Gastrocnemius medialis (tissue), 4 donors: ENCODE measurements around the gene WNT16. TPM values are rescaled to one million over a fixed set of nuclear protein-coding genes. Genes with fewer than 3 reads are reported as not detected.

Experiments used
- ATAC-seq, 2 donors: fragments of 150-250 bp; one replicate each; pipeline ENCODE4 v1.9.1; 2016
- DNase-seq, 2 donors: peaks; one replicate each; pipeline ENCODE4 v3.0.0-alpha.2; 2019
- H3K27ac ChIP-seq, 4 donors: fragments of 200-600 bp; sonication (generic); 1 replicate in 1 of 4; 2 replicates in 3 of 4; pipeline ENCODE4 v1.5.1; 2016 to 2018; ENCODE audit warnings: mild to moderate bottlenecking in 2 of 4, moderate library complexity in 1 of 4
- H3K27me3 ChIP-seq, 3 donors: fragments of 200-600 bp; sonication (generic) in 2 of 3; 1 replicate in 1 of 3; 2 replicates in 2 of 3; pipeline versions ENCODE4 v1.5.1 to v1.6.0; 2016 to 2019; ENCODE audit warnings: mild to moderate bottlenecking in 1 of 3, moderate library complexity in 1 of 3
- H3K36me3 ChIP-seq, 2 donors: fragments of 200-600 bp; sonication (generic) in 1 of 2; one replicate each; pipeline ENCODE4 v1.5.1; 2017 to 2018
- H3K4me1 ChIP-seq, 2 donors: fragments of 200-600 bp; sonication (generic) in 1 of 2; one replicate each; pipeline ENCODE4 v1.5.1; 2016 to 2017; ENCODE audit warnings: mild to moderate bottlenecking in 2 of 2
- H3K4me3 ChIP-seq, 4 donors: fragments of 200-600 bp; sonication (generic) in 3 of 4; 1 replicate in 1 of 4; 2 replicates in 3 of 4; pipeline ENCODE4 v1.5.1; 2016 to 2019; ENCODE audit warnings: mild to moderate bottlenecking in 2 of 4
- H3K9me3 ChIP-seq, 3 donors: fragments of 200-600 bp; sonication (generic) in 2 of 3; 1 replicate in 1 of 3; 2 replicates in 2 of 3; pipeline ENCODE4 v1.5.1; 2016 to 2019
- CTCF ChIP-seq, 5 experiments: fragments of 450-650 bp in 3 of 5; fragments of 200-600 bp in 2 of 5; sonication (generic) in 2 of 5; IDR thresholded peaks in 4 of 5; conservative IDR thresholded peaks in 1 of 5; 1 replicate in 4 of 5; 2 replicates in 1 of 5; pipeline ENCODE4 v1.5.1; 2016 to 2019; ENCODE audit warnings: antibody characterized with exemption in 5 of 5, mild to moderate bottlenecking in 3 of 5, moderate library complexity in 3 of 5
- POLR2A ChIP-seq, 2 donors: fragments of 450-650 bp; IDR thresholded peaks; one replicate each; pipeline ENCODE4 v1.6.1; 2017; ENCODE audit warnings: antibody characterized with exemption in 2 of 2, mild to moderate bottlenecking in 2 of 2, moderate library complexity in 2 of 2
- in situ Hi-C, 4 donors: fragments of 200-750 bp; cut with MboI; loops; one replicate each; pipeline versions ENCODE4 v1.15.0 to v1.8.0; 2017; ENCODE audit warnings: low sequenced_read_pairs in 4 of 4
- intact Hi-C: fragments of 100-400 bp; cut with DNase I; formaldehyde crosslinking; loops from one replicate; pipeline ENCODE4 v1.15.1; 2023; ENCODE audit warnings: low total_unique reads
- total RNA-seq, 4 donors: library from RNA; depleted of rRNA; stranded (reverse); fragments of >200 nt; gene quantifications; one replicate each; pipeline versions ENCODE4 v1.1.0 to v1.2.3, GENCODE V29; 2016

The WNT16 gene
- total RNA-seq, 4 donors from 2014 or later: 1.5 TPM; not detected in 3

- no peaks in the 10 kb centered on the region for H3K27me3 ChIP-seq
- no peak overlapping the region for H3K27ac ChIP-seq
- DNase-seq (no peak), ATAC-seq (no peak)
- intact Hi-C loops (no loop called here), in situ Hi-C loops (no loop called here)
- H3K9me3 ChIP-seq: no peaks in the 10 kb centered on the region
- no peaks in the 10 kb centered on the region for H3K4me1 ChIP-seq
- no peak overlapping the region for H3K4me3 ChIP-seq
- no peak for TF ChIP-seq CTCF (IDR thresholded peaks at IDR 0.05 in 4 of 5, conservative IDR thresholded peaks at IDR 0.05 in 1 of 5)
- no peak for TF ChIP-seq POLR2A (IDR thresholded peaks at IDR 0.05)
- H3K36me3 ChIP-seq: peaks cover 4 to 14% of the 10 kb centered on the region in 2 donors
Measured at GRCh38 chr7:121300685-121301420, 27.9 kb upstream of the WNT16 start.

DNA sequence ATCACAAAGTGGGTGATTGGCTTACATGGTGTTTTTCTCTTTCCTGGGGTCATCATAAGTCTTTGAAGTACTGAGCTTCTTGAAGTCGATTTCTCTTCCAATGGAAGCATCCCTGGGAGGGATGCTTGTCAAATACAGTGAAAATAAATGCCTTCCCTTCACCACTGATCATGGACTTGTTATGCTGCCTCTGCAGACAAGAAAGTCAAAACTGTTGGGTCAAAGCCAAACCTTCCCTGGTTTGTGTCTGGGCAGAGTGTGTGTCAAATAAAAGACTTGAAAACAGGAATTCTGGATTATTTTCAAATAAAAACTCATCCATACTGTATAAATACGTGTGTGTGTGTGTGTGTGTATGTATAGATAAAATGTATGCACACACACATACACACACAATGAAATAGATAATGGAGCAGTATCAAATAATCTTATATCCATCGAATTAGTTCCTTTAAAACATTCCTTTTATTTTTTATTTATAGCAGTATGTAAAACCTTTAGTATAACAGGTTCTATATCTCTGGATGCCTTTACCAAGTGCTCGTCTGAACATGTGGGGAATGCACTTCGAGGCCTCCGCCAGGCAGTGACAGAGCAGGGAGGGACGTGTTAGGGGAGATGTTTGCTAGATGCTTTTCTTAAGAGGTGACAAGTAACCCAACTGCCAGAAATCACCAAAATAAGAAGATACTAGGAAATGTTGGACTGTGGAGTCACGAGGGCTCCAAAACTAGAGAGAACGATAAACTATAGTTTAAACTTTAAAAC lies 27.2 kb upstream of the WNT16 start:
- Histone ChIP-seq H3K36me3 (peaks cover 4 to 7% of the 10 kb centered on the region in 2 donors), H3K9me3 (no peaks in the 10 kb centered on the region), H3K27me3 (no peaks in the 10 kb centered on the region), H3K4me1 (no peaks in the 10 kb centered on the region), H3K27ac (no peak overlapping the region), H3K4me3 (no peak overlapping the region)
- in situ Hi-C loops: no loop called here
- ATAC-seq: no peak
- no peak for DNase-seq
- no peak for TF ChIP-seq POLR2A (IDR thresholded peaks at IDR 0.05)
- no peak for TF ChIP-seq CTCF (IDR thresholded peaks at IDR 0.05 in 4 of 5, conservative IDR thresholded peaks at IDR 0.05 in 1 of 5)
- intact Hi-C loops: no loop called here

- Histone ChIP-seq H3K36me3 (peaks cover 0 to under 1% of the 10 kb centered on the region in 2 donors), H3K4me3 (no peak overlapping the region), H3K27ac (no peak overlapping the region), H3K27me3 (no peaks in the 10 kb centered on the region), H3K4me1 (no peaks in the 10 kb centered on the region), H3K9me3 (no peaks in the 10 kb centered on the region)
- no peak for TF ChIP-seq POLR2A (IDR thresholded peaks at IDR 0.05)
- no peak for TF ChIP-seq CTCF (IDR thresholded peaks at IDR 0.05 in 4 of 5, conservative IDR thresholded peaks at IDR 0.05 in 1 of 5)
- intact Hi-C loops: no loop called here
- no peak for ATAC-seq
- DNase-seq: no peak
- in situ Hi-C loops: no loop called here
Measured at GRCh38 chr7:121302214-121302745, 26.5 kb upstream of the WNT16 start.

DNA sequence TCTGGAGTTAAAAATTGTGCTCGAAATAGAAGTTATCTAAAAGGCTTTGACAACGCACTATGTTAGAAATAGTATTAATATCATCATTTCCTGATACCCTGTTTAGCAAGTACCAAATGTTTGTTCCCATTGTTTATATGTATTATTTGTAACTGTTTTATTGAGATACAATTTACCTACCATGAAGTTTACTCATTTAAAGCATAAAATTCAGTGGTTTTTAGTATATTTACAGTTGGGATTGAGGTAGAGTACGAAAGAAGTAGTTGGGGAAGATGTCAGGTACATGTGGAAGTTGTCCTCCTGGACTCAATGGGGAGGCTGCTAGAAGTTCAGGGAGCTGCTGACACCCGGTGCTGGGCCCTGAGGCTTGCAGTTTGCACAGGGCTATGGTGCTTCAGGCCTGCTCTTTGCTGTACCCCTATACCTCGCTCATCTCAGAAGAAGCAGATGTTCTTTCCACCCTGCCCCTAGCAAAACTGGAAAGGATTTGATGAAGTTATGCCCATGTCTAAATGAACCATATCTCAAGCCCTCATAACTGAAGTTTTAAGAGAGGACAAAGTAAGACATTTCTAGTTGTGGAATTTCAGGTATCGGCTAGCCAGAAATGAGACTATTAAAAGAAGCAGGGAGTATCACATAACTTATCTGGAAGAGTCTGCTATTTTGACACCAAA lies 25.2 kb upstream of the WNT16 start:
- in situ Hi-C loops (no loop called here), intact Hi-C loops (no loop called here)
- ATAC-seq (no peak), DNase-seq (no peak)
- TF ChIP-seq CTCF (IDR thresholded peaks at IDR 0.05 in 4 of 5, conservative IDR thresholded peaks at IDR 0.05 in 1 of 5) (no peak), POLR2A (IDR thresholded peaks at IDR 0.05) (no peak)
- H3K4me3 ChIP-seq: no peak overlapping the region
- no peaks in the 10 kb centered on the region for H3K4me1 ChIP-seq
- H3K36me3 ChIP-seq: no peaks in the 10 kb centered on the region
- no peak overlapping the region for H3K27ac ChIP-seq
- H3K9me3 ChIP-seq: no peaks in the 10 kb centered on the region
- H3K27me3 ChIP-seq: no peaks in the 10 kb centered on the region
